Astrocyte (in vitro differentiated cells and primary cell): ENCODE measurements around the gene TOR1B.

ENCODE experiments used
- EZH2 ChIP-seq: IDR thresholded peaks from 2 replicates; pipeline ENCODE4 v1.6.1; 2012; ENCODE audit warnings: mild to moderate bottlenecking, low read length, inconsistent platforms; ENCODE audit not compliant: insufficient read depth
- TF ChIP-seq, protein P1 (sequence below): IDR thresholded peaks from 2 replicates; pipeline ENCODE4 v1.5.1; 2011; ENCODE audit warnings: low read depth, mild to moderate bottlenecking, inconsistent platforms, low read length, moderate library complexity; ENCODE audit not compliant: insufficient read depth

DNA sequence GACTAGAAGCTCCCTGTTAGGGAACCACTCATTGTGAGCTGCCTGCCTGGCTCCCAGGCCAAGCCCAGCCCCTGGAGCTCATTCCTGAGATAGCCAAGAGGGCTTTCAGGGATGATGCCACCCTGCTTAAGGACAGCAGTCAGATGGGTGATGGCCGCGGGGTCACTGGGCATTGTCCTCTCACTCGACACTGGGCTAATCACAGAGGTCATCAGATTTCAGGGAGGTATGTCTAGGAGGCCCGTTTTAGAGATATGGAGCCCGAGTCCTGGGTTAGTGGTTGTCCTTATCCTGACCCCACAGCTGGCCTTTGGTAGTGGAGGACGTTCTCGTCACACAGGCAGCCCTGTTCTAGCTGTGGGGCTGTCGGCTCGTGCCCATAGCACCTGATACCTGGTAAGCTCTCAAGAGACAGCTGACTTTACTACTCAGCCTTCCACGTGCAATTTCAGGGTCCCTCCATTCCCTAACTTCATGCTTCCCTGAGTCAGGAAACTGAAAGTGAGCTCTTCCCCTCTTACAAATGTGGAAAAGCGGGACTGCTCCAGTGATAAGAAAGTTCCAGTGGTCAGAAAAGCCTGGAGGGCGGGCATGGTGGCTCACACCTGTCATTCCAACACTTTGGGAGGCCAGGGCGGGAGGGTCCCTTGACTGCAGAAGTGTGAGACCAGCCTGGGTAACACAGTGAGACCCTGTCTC, 43.0 kb upstream of the TOR1B start:
- no peak for TF ChIP-seq EZH2
- TF ChIP-seq, protein P1, sequence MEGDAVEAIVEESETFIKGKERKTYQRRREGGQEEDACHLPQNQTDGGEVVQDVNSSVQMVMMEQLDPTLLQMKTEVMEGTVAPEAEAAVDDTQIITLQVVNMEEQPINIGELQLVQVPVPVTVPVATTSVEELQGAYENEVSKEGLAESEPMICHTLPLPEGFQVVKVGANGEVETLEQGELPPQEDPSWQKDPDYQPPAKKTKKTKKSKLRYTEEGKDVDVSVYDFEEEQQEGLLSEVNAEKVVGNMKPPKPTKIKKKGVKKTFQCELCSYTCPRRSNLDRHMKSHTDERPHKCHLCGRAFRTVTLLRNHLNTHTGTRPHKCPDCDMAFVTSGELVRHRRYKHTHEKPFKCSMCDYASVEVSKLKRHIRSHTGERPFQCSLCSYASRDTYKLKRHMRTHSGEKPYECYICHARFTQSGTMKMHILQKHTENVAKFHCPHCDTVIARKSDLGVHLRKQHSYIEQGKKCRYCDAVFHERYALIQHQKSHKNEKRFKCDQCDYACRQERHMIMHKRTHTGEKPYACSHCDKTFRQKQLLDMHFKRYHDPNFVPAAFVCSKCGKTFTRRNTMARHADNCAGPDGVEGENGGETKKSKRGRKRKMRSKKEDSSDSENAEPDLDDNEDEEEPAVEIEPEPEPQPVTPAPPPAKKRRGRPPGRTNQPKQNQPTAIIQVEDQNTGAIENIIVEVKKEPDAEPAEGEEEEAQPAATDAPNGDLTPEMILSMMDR, result no peak
